Spleen (tissue), 11 donors: ENCODE data around the gene SPINT3. TPM values are rescaled to one million over a fixed set of nuclear protein-coding genes. Genes with fewer than 3 reads are reported as not detected.

Source experiments
- DNase-seq: peaks from one replicate; pipeline ENCODE4 v3.0.0-alpha.2; 2020
- H3K27ac ChIP-seq, 8 donors: fragments of 200-600 bp; sonication (generic) in 7 of 8; 1 replicate in 4 of 8; 2 replicates in 4 of 8; pipeline versions ENCODE4 v1.5.0 to v1.8.0; 2016 to 2021; ENCODE audit warnings: inconsistent platforms in 4 of 8, mild to moderate bottlenecking in 4 of 8, moderate library complexity in 1 of 8
- H3K27me3 ChIP-seq, 7 donors: fragments of 200-600 bp; sonication (generic) in 6 of 7; replicated peaks in 1 of 7; 1 replicate in 4 of 7; 2 replicates in 3 of 7; pipeline versions ENCODE4 v1.5.0 to v1.8.0; 2016 to 2021; ENCODE audit warnings: inconsistent platforms in 3 of 7, mild to moderate bottlenecking in 1 of 7
- H3K36me3 ChIP-seq, 6 donors: fragments of 200-600 bp; sonication (generic) in 5 of 6; 1 replicate in 4 of 6; 2 replicates in 2 of 6; pipeline versions ENCODE4 v1.5.0 to v1.8.0; 2016 to 2021; ENCODE audit warnings: inconsistent platforms in 2 of 6
- H3K4me1 ChIP-seq, 6 donors: fragments of 200-600 bp; sonication (generic) in 5 of 6; 1 replicate in 3 of 6; 2 replicates in 3 of 6; pipeline versions ENCODE4 v1.5.0 to v1.8.0; 2016 to 2021; ENCODE audit warnings: inconsistent platforms in 3 of 6
- H3K4me3 ChIP-seq, 8 donors: fragments of 200-600 bp; sonication (generic) in 7 of 8; 1 replicate in 4 of 8; 2 replicates in 4 of 8; pipeline versions ENCODE4 v1.5.0 to v1.8.0; 2016 to 2021; ENCODE audit warnings: inconsistent platforms in 4 of 8, mild to moderate bottlenecking in 4 of 8, moderate library complexity in 2 of 8
- H3K9me3 ChIP-seq, 8 donors: fragments of 200-600 bp; sonication (generic) in 7 of 8; 1 replicate in 4 of 8; 2 replicates in 4 of 8; pipeline versions ENCODE4 v1.5.0 to v1.8.0; 2016 to 2021; ENCODE audit warnings: inconsistent platforms in 4 of 8
- POLR2A ChIP-seq, 3 donors: fragments of 450-650 bp; IDR thresholded peaks; one replicate each; pipeline ENCODE4 v1.5.1; 2017; ENCODE audit warnings: antibody characterized with exemption in 3 of 3, mild to moderate bottlenecking in 1 of 3
- POLR2AphosphoS5 ChIP-seq, 3 donors: sonication (generic); formaldehyde crosslinking; IDR thresholded peaks; one replicate each; pipeline ENCODE4 v1.5.1; 2017; ENCODE audit warnings: antibody characterized with exemption in 3 of 3
- WGBS, 5 donors: extraction: QIAGEN DNeasy Blood & Tissue Kit in 3 of 5; methylation state at CpG; one replicate each; pipeline versions ENCODE4 v1.1.5 to v1.1.7; 2013 to 2018; 5-methylcytosine and 5-hydroxymethylcytosine counted together
- intact Hi-C: fragments of 100-400 bp; cut with DNase I; formaldehyde crosslinking; loops from one replicate; pipeline ENCODE4 v1.15.0; 2023; ENCODE audit warnings: low total_unique reads
- polyA plus RNA-seq, 3 donors: library from polyadenylated mRNA; stranded (reverse); fragments of 200-250 nt; gene quantifications; one replicate each; pipeline ENCODE4 v1.2.1, GENCODE V29; 2013
- total RNA-seq, 7 donors: library from RNA; depleted of rRNA in 3 of 7; stranded (reverse); fragments of >200 nt in 3 of 7; fragmentation: NEBNext Ultra II Directional in 4 of 7; extraction: Animal tissue kit (Norgen Biotek cat#: 25700) in 4 of 7; gene quantifications; one replicate each; pipeline versions ENCODE4 v1.1.0 to v1.2.1, GENCODE V29; 2016 to 2021
- TF ChIP-seq, protein P1 (sequence below), 11 experiments: fragments of 200-600 bp in 7 of 11; fragments of 450-650 bp in 4 of 11; sonication (generic) in 4 of 11; IDR thresholded peaks in 8 of 11; conservative IDR thresholded peaks in 3 of 11; 1 replicate in 7 of 11; 2 replicates in 4 of 11; pipeline versions ENCODE4 v1.4.0 to v1.8.0; 2016 to 2021; ENCODE audit warnings: antibody characterized with exemption in 11 of 11, inconsistent platforms in 4 of 11, mild to moderate bottlenecking in 1 of 11
- donor health status: healthy with polysubstance abuse.
- donor health status: DM: no; HTN: no; CAD: no; lungs with moderate emphysema.
- donor health status: DM: no; HTN: no; CAD: no.
- donor health status: Bipolar disorder and iron deficiency.
- donor health status: healthy.
- donor health status: DM: no; HTN: no; CAD: no.
- donor health status: DM: yes; HTN: yes; CAD: no.

The SPINT3 gene
- total and polyA plus RNA-seq, 10 donors: not detected

DNA sequence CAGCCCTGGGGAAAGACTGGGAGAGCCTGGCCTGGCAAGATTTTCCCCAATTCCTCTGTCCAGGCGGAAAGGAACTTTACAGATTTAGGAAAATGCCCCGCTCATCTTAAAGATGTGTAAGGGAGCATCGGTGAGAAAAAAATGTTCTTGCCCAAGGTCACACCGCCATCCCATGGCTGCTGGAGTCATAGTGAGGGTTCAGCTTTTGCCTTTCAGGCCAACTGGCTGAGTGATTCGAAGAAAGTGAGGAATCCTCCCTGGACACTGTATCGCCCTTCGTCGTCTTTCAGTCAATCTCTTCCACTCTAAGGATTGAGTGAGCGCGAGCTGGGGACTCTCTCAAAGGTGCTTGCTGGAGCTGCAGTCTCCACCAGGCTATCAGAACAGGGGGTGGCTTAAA lies 44.5 kb downstream of the SPINT3 start:
- TF ChIP-seq, protein P1, sequence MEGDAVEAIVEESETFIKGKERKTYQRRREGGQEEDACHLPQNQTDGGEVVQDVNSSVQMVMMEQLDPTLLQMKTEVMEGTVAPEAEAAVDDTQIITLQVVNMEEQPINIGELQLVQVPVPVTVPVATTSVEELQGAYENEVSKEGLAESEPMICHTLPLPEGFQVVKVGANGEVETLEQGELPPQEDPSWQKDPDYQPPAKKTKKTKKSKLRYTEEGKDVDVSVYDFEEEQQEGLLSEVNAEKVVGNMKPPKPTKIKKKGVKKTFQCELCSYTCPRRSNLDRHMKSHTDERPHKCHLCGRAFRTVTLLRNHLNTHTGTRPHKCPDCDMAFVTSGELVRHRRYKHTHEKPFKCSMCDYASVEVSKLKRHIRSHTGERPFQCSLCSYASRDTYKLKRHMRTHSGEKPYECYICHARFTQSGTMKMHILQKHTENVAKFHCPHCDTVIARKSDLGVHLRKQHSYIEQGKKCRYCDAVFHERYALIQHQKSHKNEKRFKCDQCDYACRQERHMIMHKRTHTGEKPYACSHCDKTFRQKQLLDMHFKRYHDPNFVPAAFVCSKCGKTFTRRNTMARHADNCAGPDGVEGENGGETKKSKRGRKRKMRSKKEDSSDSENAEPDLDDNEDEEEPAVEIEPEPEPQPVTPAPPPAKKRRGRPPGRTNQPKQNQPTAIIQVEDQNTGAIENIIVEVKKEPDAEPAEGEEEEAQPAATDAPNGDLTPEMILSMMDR (IDR thresholded peaks at IDR 0.05 in 8 of 11, conservative IDR thresholded peaks at IDR 0.05 in 3 of 11): no peak
- no peak for TF ChIP-seq POLR2AphosphoS5 (IDR thresholded peaks at IDR 0.05)
- TF ChIP-seq POLR2A (IDR thresholded peaks at IDR 0.05): no peak
- WGBS, 5 donors: 31 to 45% (median 38%) methylated on average over 9 to 10 of the region's 10 CpGs
- H3K9me3 ChIP-seq: no peaks in the 10 kb centered on the region
- DNase-seq: no peak
- no peaks in the 10 kb centered on the region for H3K36me3 ChIP-seq
- H3K4me3 ChIP-seq: peak overlapping the region in 7 of 8 donors; percentile 31 to 66 (median 42)
- H3K27me3 ChIP-seq: peaks cover 6 to 74% (median 33%) of the 10 kb centered on the region in 7 donors
- intact Hi-C loops: no loop called here
- peaks cover 10 to 23% (median 19%) of the 10 kb centered on the region in 6 donors for H3K4me1 ChIP-seq
- H3K27ac ChIP-seq: no peak overlapping the region

DNA sequence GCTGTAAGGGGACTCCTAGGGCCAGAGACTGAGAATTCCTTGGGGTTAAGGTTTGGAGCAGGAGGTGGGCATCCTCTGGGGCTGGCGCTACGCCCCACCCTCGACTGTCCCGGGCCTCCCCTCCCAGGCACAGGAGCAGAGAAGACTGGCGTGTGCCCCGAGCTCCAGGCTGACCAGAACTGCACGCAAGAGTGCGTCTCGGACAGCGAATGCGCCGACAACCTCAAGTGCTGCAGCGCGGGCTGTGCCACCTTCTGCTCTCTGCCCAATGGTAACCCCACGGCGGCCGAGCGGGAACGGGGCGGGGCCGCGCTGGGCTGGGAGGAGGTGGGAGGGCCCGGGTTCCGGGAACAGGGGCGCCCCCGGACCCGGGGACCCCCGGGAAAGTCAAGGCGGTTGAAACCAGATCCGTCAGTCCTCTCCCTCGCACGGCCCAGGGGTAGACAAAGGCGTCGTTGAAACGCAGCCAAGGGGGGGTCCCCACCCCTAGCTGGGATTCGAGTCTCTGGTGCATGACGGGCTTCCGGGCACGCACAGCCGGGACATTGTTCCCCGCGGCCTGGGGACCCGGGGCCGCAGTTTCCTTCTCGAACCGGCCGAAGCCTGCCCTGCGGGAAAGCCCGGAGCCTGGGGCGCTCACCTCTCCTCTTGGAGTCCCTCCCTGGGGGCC lies 45.0 kb downstream of the SPINT3 start:
- Histone ChIP-seq H3K27me3 (peaks cover 6 to 77% (median 33%) of the 10 kb centered on the region in 7 donors), H3K36me3 (no peaks in the 10 kb centered on the region), H3K4me3 (peak overlapping the region; percentile 28 to 66 (median 42)), H3K9me3 (no peaks in the 10 kb centered on the region), H3K4me1 (peaks cover 10 to 23% (median 19%) of the 10 kb centered on the region in 6 donors), H3K27ac (no peak overlapping the region)
- TF ChIP-seq POLR2A (IDR thresholded peaks at IDR 0.05) (no peak), POLR2AphosphoS5 (IDR thresholded peaks at IDR 0.05) (peak in 2 of 3 donors; percentile 7 to 39)
- WGBS, 5 donors: 0 to 1% (median 1%) methylated on average over 25 to 50 of the region's 50 CpGs
- no peak for DNase-seq
- intact Hi-C loops: no loop called here

DNA sequence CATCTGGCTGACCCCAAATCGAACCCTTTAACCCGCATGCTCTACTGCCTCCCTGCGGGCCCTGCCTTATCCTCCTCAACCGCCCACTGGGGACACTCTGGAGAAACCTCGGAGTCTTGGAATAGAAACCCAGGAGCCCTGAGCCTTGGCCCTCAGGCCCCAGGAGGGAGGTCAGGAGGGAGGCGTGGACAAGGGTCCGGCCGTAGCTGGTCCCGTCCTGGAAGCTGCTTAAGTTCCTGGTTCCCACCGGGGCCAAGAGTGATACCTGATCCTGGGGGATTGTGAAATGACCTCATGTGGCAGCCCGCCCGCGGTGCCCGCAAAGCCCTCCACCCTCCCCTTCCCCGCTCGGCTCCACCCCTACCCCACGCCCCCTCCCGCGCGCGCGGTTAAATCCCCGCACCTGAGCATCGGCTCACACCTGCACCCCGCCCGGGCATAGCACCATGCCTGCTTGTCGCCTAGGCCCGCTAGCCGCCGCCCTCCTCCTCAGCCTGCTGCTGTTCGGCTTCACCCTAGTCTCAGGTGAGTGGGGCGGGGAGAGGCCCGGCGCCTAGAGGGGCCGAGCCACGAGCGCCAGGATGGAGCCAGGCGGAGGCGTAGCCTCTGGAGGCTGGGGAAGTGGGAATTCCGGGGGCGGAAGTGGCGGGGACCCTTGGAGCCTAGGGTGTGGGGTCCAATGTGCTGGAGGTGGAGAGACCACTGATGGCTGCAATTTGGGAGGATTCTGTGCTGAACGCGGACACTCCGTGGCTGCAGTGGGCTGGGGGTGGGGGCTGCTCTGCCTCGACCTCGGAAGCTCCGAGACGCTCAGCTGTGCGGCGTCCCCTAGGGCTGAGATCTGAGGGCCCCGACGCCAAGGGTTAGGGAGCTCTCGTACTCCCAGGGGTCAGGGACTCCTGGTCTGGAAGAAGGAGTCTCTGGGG lies 45.8 kb downstream of the SPINT3 start, which contains the start of gene WFDC2:
TSS of gene WFDC2 (plus strand) at position 418 of the 926 bp plus-strand sequence. CDS start at position 447, 29 bp downstream.
- Histone ChIP-seq H3K36me3 (no peaks in the 10 kb centered on the region), H3K27me3 (peaks cover 6 to 72% (median 33%) of the 10 kb centered on the region in 7 donors), H3K9me3 (no peaks in the 10 kb centered on the region), H3K4me1 (peaks cover 10 to 23% (median 19%) of the 10 kb centered on the region in 6 donors), H3K4me3 (peak within 1 kb of the TSS; percentile 28 to 66 (median 42)), H3K27ac (no peak within 1 kb of the TSS)
- WGBS, 5 donors: 12 to 29% (median 14%) methylated on average over 13 to 54 of the region's 54 CpGs
- no peak for TF ChIP-seq POLR2AphosphoS5 (IDR thresholded peaks at IDR 0.05)
- TF ChIP-seq, protein P1 (IDR thresholded peaks at IDR 0.05 in 8 of 11, conservative IDR thresholded peaks at IDR 0.05 in 3 of 11): no peak
- TF ChIP-seq POLR2A (IDR thresholded peaks at IDR 0.05): no peak
- intact Hi-C loops: no loop called here
- DNase-seq: no peak

DNA sequence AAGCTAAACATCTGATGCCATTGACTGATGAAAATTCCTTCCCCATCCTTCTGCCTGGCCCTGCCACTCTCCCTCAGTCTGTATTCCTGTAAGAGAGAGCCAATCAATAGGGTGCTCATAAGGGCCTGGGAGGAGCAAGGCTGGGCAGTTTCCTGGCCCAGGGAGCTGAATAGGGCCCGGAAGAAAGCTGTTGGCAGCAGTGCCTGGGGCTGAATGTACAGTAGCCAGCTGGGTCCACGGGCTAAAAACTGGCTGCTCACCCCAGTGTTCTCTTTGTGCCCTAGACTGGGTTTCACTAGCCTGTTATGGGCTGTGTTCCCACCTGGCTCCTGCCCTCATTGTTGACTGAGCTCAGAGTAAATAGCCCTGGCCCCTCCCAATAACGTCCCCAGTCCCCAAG lies 47.6 kb downstream of the SPINT3 start:
- Histone ChIP-seq H3K27ac (no peak overlapping the region), H3K4me3 (no peak overlapping the region), H3K4me1 (peaks cover 10 to 23% (median 19%) of the 10 kb centered on the region in 6 donors), H3K27me3 (peaks cover 6 to 73% (median 33%) of the 10 kb centered on the region in 7 donors), H3K9me3 (no peaks in the 10 kb centered on the region), H3K36me3 (no peaks in the 10 kb centered on the region)
- 55 to 88% (median 74%) methylated on average over 3 of the region's 3 CpGs for WGBS, 5 donors
- intact Hi-C loops: no loop called here
- no peak for DNase-seq
- TF ChIP-seq, protein P1 (IDR thresholded peaks at IDR 0.05 in 8 of 11, conservative IDR thresholded peaks at IDR 0.05 in 3 of 11): no peak
- TF ChIP-seq POLR2AphosphoS5 (IDR thresholded peaks at IDR 0.05): no peak
- no peak for TF ChIP-seq POLR2A (IDR thresholded peaks at IDR 0.05)
